ENCODE measurements around the gene ALCAM.

The ALCAM gene

GRCh38 chr3:105611304-105612192 is 244.8 kb downstream of the ALCAM start:
- no peak for DNase-seq (ENCODE audit: low read depth)
- H3K4me3 ChIP-seq (ENCODE audit: low read length) = no peak overlapping the region
- no peak for TF ChIP-seq CTCF (conservative IDR thresholded peaks at IDR 0.05; ENCODE audit: low read length)

GRCh38 chr3:105613120-105613519 is 246.4 kb downstream of the ALCAM start:
- peak; percentile 60 for DNase-seq (ENCODE audit: low read depth)
- no peak overlapping the region for H3K4me3 ChIP-seq (ENCODE audit: low read length)
- no peak for TF ChIP-seq CTCF (conservative IDR thresholded peaks at IDR 0.05; ENCODE audit: low read length)

GRCh38 chr3:105614288-105615030 is 247.8 kb downstream of the ALCAM start:
- no peak for TF ChIP-seq CTCF (conservative IDR thresholded peaks at IDR 0.05; ENCODE audit: low read length)
- peak; percentile 18 for DNase-seq (ENCODE audit: low read depth)
- H3K4me3 ChIP-seq (ENCODE audit: low read length) = no peak overlapping the region

- TF ChIP-seq CTCF (conservative IDR thresholded peaks at IDR 0.05; ENCODE audit: low read length) = no peak
- no peak for DNase-seq (ENCODE audit: low read depth)
- H3K4me3 ChIP-seq (ENCODE audit: low read length) = no peak overlapping the region
Observed at GRCh38 chr3:105615814-105616213, 249.1 kb downstream of the ALCAM start.

GRCh38 chr3:105616374-105617121 is 249.8 kb downstream of the ALCAM start:
- DNase-seq (ENCODE audit: low read depth) = no peak
- H3K4me3 ChIP-seq (ENCODE audit: low read length) = no peak overlapping the region
- TF ChIP-seq CTCF (conservative IDR thresholded peaks at IDR 0.05; ENCODE audit: low read length) = no peak

- TF ChIP-seq CTCF (conservative IDR thresholded peaks at IDR 0.05; ENCODE audit: low read length) = no peak
- H3K4me3 ChIP-seq (ENCODE audit: low read length) = no peak overlapping the region
- DNase-seq (ENCODE audit: low read depth) = no peak
Observed at GRCh38 chr3:105618556-105618955, 251.8 kb downstream of the ALCAM start.
